IMR-90 (cell line): ENCODE results near the gene TFIP11.

ENCODE experiments used
- CTCF ChIP-seq: conservative IDR thresholded peaks from 2 replicates; pipeline ENCODE4 v1.5.1; 2012; ENCODE audit warnings: mild to moderate bottlenecking, low read depth, low read length, improper control_type of control experiment
- POLR2A ChIP-seq: IDR thresholded peaks from 2 replicates; pipeline ENCODE4 v1.6.1; 2012; ENCODE audit warnings: mild to moderate bottlenecking, low read depth, low read length

- TF ChIP-seq CTCF: no peak
- TF ChIP-seq POLR2A: no peak
Observed at GRCh38 chr22:26485013-26485412, 27.3 kb downstream of the TFIP11 start.
